Measurements from ENCODE around the gene LMO1. TPM values are rescaled to one million over a fixed set of nuclear protein-coding genes. Genes with fewer than 3 reads are reported as not detected.

Gene LMO1
- total and polyA plus RNA-seq, 2 of the 8 experiments (the other 6 are each of a cell fraction or from before 2014, with no cell fraction given), result 0.17 TPM; not detected in 1

GRCh38 chr11:8206251-8207079, 57.2 kb downstream of the LMO1 start (continued):
- TF ChIP-seq CHD7 (IDR thresholded peaks at IDR 0.05; ENCODE audit: insufficient replicate concordance, low read length), result no peak
